ENCODE measurements around the gene LYAR. TPM values are rescaled to one million over a fixed set of nuclear protein-coding genes. Genes with fewer than 3 reads are reported as not detected.

The LYAR gene
- total and polyA plus RNA-seq, 2 of the 13 experiments (the other 11 are each of a cell fraction or from before 2014, with no cell fraction given): 7.8 to 94.2 TPM

DNA sequence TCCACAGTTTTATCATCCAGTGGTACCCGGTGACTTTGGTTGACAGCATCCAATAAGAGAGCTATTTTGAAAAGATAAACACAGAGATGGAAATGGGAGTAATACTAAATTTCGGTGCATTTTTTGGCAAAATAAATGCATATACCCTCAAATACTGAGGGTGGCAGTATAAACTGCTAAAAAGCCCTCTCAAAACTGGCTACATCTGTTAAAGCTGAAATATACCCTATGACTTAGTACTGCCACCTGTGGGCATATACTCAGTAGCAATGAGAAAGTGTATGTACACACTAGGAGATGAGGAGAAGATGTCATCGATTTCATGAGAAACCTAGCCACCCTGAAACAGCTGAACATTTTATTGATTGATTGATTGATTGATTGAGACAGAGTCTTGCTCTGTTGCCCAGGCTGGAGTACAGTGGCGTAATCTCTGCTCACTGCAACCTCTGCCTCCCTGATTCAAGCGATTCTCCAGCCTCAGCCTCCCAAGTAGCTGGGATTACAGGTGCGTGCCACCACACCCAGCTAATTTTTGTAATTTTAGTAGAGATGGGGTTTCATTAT lies 29.7 kb downstream of the LYAR start:
- Histone ChIP-seq H4K20me1 (ENCODE audit: insufficient read depth, low read length) (no peaks in the 10 kb centered on the region), H3K4me1 (ENCODE audit: insufficient read depth, low read length) (peaks cover 46% of the 10 kb centered on the region), H3K79me2 (ENCODE audit: insufficient read depth, low read length) (no peaks in the 10 kb centered on the region), H3K27ac (ENCODE audit: extremely low read length, insufficient read depth, low read length) (peak overlapping the region; percentile 94), H3K4me3 (replicated peaks in 1 of 3; ENCODE audit: insufficient read depth in 1 of 3, low read depth in 2 of 3, low read length in 3 of 3) (peak overlapping the region; percentile 38 to 60 (median 56); a peak in 5 of 6 replicates), H2AFZ (ENCODE audit: low read length) (no peak overlapping the region), H3K4me2 (ENCODE audit: low read depth, low read length) (peak overlapping the region; percentile 84), H3K27me3 (ENCODE audit: control insufficient read depth in 1 of 2, insufficient read depth in 2 of 2, low read length in 2 of 2) (no peaks in the 10 kb centered on the region), H3K9ac (ENCODE audit: insufficient read depth, low read depth, low read length) (peak overlapping the region; percentile 62), H3K36me3 (replicated peaks in 1 of 2; ENCODE audit: control insufficient read depth in 1 of 2, insufficient read depth in 2 of 2, low read length in 2 of 2) (no peaks in the 10 kb centered on the region), H3K9me3 (ENCODE audit: low read length) (no peaks in the 10 kb centered on the region)
- CTCF ChIA-PET (ENCODE audit: low intra/inter-chr PET ratio, low total read pairs): interaction anchor here (1.0 to 1.6 kb wide), 3 partner anchors 9 to 170 kb away, joined by 3 to 5 read pairs (median 5); no protein-coding TSS in a partner anchor
- peak; percentile 82 for ATAC-seq
- POLR2A ChIA-PET: interaction anchor here (0.9 to 2.5 kb wide), 7 partner anchors 12 to 362 kb away, joined by 3 to 63 read pairs (median 4); partner anchors contain the start of genes LYAR, TMEM128 and ZBTB49
- no peak for FAIRE-seq
- 48% methylated on average over 6 of the region's 6 CpGs for WGBS (ENCODE audit: low lambda C conversion rate)
- no TSS peak for BruUV-seq (replicated peaks)
- in situ Hi-C loops (cut with HindIII; ENCODE audit: extremely low pct_ligation_motif_present, low pct_unique_long_range_greater_than_20kb) (no loop called here), intact Hi-C loops (cut with micrococcal nuclease; ENCODE audit: unreplicated experiment) (loop anchor here (2.0 kb wide), 1 partner anchor 171 kb away; no protein-coding TSS in a partner anchor)
- peak; percentile 79 for DNase-seq (ENCODE audit: low spot score)
- TF ChIP-seq, protein P1, sequence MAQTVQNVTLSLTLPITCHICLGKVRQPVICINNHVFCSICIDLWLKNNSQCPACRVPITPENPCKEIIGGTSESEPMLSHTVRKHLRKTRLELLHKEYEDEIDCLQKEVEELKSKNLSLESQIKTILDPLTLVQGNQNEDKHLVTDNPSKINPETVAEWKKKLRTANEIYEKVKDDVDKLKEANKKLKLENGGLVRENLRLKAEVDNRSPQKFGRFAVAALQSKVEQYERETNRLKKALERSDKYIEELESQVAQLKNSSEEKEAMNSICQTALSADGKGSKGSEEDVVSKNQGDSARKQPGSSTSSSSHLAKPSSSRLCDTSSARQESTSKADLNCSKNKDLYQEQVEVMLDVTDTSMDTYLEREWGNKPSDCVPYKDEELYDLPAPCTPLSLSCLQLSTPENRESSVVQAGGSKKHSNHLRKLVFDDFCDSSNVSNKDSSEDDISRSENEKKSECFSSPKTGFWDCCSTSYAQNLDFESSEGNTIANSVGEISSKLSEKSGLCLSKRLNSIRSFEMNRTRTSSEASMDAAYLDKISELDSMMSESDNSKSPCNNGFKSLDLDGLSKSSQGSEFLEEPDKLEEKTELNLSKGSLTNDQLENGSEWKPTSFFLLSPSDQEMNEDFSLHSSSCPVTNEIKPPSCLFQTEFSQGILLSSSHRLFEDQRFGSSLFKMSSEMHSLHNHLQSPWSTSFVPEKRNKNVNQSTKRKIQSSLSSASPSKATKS (CRISPR knock-in tag; IDR thresholded peaks at IDR 0.05): 0 out of 2 replicates have a peak, but pooled peaks have one; percentile 33
- TF ChIP-seq TBX2 (CRISPR knock-in tag; IDR thresholded peaks at IDR 0.05; ENCODE audit: borderline replicate concordance) (no peak), ATF7 (IDR thresholded peaks at IDR 0.05) (no peak), ATF7 (CRISPR knock-in tag; IDR thresholded peaks at IDR 0.05) (no peak), ZNF253 (CRISPR knock-in tag; IDR thresholded peaks at IDR 0.05; ENCODE audit: borderline replicate concordance) (no peak), ARID2 (CRISPR knock-in tag; IDR thresholded peaks at IDR 0.05; ENCODE audit: borderline replicate concordance) (no peak), SALL1 (CRISPR knock-in tag; IDR thresholded peaks at IDR 0.05) (no peak)
- TF ChIP-seq, protein P2, sequence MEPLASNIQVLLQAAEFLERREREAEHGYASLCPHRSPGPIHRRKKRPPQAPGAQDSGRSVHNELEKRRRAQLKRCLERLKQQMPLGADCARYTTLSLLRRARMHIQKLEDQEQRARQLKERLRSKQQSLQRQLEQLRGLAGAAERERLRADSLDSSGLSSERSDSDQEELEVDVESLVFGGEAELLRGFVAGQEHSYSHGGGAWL (CRISPR knock-in tag; IDR thresholded peaks at IDR 0.05): no peak
- TF ChIP-seq, protein P3, sequence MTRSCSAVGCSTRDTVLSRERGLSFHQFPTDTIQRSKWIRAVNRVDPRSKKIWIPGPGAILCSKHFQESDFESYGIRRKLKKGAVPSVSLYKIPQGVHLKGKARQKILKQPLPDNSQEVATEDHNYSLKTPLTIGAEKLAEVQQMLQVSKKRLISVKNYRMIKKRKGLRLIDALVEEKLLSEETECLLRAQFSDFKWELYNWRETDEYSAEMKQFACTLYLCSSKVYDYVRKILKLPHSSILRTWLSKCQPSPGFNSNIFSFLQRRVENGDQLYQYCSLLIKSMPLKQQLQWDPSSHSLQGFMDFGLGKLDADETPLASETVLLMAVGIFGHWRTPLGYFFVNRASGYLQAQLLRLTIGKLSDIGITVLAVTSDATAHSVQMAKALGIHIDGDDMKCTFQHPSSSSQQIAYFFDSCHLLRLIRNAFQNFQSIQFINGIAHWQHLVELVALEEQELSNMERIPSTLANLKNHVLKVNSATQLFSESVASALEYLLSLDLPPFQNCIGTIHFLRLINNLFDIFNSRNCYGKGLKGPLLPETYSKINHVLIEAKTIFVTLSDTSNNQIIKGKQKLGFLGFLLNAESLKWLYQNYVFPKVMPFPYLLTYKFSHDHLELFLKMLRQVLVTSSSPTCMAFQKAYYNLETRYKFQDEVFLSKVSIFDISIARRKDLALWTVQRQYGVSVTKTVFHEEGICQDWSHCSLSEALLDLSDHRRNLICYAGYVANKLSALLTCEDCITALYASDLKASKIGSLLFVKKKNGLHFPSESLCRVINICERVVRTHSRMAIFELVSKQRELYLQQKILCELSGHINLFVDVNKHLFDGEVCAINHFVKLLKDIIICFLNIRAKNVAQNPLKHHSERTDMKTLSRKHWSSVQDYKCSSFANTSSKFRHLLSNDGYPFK (CRISPR knock-in tag; IDR thresholded peaks at IDR 0.05; ENCODE audit: borderline replicate concordance): no peak
- TF ChIP-seq, protein P4, sequence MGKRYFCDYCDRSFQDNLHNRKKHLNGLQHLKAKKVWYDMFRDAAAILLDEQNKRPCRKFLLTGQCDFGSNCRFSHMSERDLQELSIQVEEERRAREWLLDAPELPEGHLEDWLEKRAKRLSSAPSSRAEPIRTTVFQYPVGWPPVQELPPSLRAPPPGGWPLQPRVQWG (CRISPR knock-in tag; IDR thresholded peaks at IDR 0.05; ENCODE audit: borderline replicate concordance, low read depth): no peak
- TF ChIP-seq, protein P5, sequence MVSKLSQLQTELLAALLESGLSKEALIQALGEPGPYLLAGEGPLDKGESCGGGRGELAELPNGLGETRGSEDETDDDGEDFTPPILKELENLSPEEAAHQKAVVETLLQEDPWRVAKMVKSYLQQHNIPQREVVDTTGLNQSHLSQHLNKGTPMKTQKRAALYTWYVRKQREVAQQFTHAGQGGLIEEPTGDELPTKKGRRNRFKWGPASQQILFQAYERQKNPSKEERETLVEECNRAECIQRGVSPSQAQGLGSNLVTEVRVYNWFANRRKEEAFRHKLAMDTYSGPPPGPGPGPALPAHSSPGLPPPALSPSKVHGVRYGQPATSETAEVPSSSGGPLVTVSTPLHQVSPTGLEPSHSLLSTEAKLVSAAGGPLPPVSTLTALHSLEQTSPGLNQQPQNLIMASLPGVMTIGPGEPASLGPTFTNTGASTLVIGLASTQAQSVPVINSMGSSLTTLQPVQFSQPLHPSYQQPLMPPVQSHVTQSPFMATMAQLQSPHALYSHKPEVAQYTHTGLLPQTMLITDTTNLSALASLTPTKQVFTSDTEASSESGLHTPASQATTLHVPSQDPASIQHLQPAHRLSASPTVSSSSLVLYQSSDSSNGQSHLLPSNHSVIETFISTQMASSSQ (IDR thresholded peaks at IDR 0.05; ENCODE audit: low read depth): no peak
- TF ChIP-seq, protein P5 (CRISPR knock-in tag; IDR thresholded peaks at IDR 0.05; ENCODE audit: borderline replicate concordance): no peak

Data from HepG2 (cell line).